Stimulated activated CD8-positive, alpha-beta memory T cell treated with anti-CD3 and anti-CD28 coated beads, Interleukin-4, amount 100 ng/mL, for 1 hour (primary cell): Measurements from ENCODE around the gene PKHD1.

ENCODE experiments used
- DNase-seq, 2 donors: peaks; one replicate each; pipeline ENCODE4 v3.0.0-alpha.2; 2020; ENCODE audit warnings: low read depth in 2 of 2, low spot score in 1 of 2

Gene PKHD1

DNA sequence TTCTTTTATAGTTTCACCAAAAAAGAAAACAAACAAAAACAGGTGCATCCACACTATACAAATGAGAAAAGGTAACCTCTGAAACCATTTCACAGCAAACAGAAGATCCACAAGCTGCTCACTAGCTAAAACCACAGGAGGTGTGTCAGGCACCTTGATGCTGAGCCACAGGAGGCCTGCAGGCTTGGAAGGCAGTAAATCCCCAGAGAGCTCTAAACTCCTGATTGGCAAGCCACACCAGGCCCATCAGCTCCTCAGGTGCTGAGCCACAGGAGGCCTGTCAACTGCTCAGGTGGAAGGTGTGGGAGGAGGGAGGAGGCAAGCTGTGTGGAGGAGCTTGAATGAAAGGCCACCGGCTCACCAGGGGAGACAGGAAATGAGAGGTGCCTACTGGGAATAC is 273.0 kb downstream of the PKHD1 start:
- DNase-seq: no peak

DNA sequence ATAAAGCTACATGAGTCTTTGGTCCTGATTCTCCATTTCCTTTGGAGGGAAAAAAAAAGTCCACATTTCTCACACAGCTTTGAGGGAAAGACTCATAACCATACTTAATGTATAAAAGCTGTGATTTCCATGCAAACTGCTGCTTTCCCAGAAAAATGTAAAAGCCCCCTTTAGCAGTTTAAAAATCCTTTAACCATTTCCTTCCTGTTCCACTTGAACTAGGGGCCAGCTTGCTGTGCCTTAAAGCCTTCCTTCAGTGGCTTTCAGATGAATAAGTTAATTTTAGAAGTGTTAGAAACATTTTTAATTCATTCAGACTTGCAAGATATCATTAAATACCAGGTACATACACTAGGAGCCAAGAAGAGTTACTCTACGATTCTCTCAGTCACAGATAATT is 273.5 kb downstream of the PKHD1 start:
- DNase-seq: no peak

DNA sequence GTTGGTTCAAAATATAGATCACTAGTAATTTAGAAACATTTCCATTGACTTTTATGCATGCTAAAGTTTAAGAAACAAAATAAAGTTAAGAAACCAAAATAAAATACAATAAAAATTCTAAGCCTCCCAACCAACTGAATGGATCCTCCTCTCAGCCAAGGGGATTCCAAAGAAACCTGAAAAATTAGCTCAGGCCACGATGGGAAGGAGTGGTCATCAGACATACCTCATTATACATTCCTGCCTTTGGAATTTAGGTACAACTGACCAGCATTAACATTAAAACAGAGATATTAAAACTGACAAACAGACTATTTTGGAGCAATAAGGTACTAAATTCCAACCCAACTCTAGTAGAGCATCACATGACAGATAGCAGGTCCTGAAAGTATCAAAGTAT is 275.2 kb downstream of the PKHD1 start:
- DNase-seq: no peak

DNA sequence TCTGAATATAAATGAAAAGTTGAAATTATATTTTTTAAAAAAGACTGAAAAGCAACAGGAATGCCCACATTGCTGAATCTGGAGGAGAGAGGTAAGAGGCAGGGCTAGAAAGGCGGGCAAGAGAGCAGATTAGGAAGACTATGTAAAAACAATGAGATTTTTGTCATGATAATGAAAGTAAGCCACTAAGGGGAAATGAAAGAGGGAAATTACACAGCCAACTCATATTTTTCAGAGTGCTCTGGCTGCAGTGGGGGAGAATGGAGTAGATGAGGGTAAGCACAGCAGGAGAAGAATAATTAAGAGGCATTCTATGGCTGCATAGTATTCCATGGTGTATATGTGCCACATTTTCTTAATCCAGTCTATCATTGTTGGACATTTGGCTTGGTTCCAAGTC is 281.9 kb downstream of the PKHD1 start:
- no peak for DNase-seq

- DNase-seq: no peak
Observed at GRCh38 chr6:51800603-51801002, 286.8 kb downstream of the PKHD1 start.

DNA sequence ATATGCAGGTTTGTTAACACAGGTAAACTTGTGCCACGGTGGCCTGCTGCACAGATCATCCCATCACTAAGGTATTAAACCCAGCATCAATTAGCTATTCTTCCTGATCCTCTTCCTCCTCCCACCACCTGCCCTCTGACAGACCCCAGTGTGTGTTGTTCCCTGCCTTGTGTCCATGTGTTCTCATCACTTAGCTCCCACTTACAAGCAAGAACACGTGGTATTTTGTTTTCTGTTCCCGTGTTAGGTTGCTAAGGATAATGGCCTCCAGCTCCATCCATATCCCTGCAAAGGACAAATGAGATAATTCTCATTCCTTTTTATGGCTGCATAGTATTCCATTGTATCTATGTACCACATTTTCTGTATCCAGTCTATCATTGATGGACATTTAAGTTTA is 294.0 kb downstream of the PKHD1 start:
- no peak for DNase-seq

DNA sequence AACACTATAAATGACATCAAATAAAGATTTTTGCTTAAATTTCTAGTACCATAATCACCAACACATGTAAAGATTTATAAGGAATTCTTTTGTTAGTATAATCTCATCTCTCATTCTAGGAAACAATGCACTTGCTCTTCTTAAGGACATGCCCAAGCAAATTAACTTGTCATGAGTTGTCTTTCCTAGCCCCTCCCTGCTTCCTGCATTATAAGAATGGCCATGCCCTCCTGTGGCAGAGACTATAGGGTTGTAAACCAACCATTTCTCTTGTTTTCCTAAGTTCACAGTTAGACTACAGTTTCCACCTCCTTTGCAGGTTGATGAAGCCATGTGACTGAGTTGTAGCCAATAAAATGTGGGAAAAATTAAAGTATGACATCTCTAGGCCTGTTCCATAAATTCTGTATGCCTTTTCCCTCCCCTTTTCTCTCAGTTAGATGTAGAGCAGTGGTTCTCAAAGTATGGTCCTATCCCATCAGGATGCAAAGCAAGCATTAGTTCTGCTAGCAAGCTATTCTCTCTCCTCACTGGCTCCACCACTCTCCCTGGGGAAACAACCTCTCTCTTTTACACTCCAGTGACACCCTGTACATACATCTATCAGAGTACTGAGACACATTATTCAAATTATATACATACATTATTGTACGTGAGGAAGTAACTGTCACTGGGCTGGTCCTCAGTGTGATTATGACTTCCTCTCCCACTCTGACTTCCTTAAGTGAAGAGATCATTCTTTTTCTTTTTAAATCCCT is 295.0 kb downstream of the PKHD1 start:
- DNase-seq: no peak

GRCh38 chr6:51790946-51791345 is 296.5 kb downstream of the PKHD1 start:
- no peak for DNase-seq

GRCh38 chr6:51788121-51788520 is 299.3 kb downstream of the PKHD1 start:
- DNase-seq: no peak

GRCh38 chr6:51778666-51779065 is 308.7 kb downstream of the PKHD1 start:
- DNase-seq: no peak

GRCh38 chr6:51777618-51778017 is 309.8 kb downstream of the PKHD1 start:
- no peak for DNase-seq

DNA sequence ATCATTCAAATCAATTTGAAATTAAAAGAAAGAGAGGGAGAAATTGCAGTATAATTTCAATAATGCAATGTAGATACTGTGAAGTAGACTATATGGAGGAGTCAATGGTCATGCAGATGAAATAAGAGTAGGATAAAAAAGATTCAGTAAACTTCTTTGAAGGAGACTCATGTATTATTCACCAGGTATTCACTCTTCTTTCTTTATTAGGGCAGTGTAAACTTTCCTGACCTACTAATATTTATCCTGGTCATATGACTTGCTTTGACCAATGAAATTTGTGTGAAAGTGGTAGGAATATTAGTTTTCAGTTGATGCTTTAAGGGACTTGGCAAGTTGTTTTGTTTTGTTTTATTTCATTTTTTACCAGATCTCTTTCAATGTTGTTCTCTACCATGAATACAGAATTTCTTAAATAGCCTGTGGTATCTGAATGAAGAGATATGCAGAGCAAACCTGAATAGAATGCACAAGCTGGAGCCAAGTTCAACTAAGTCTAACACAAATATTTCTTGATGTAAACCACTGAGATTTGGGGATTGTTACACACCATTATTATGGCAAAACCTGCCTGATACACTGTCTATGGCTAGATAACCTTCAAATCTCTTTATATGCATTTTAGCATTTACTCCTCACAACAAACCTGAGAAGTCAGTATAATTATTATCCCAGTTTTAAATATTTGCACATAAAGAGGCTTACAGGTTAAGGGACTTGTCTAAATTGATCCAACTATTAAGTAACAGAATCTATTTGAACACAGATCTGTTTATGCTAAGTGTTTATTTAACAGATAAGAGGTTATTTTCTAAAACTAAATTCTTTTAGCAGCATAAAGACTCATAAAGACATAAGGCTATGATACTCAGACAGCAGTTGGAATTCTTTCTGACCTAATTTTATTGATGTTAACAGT is 311.2 kb downstream of the PKHD1 start:
- no peak for DNase-seq

- DNase-seq: no peak
Observed at GRCh38 chr6:51768087-51768486, 319.3 kb downstream of the PKHD1 start.

DNA sequence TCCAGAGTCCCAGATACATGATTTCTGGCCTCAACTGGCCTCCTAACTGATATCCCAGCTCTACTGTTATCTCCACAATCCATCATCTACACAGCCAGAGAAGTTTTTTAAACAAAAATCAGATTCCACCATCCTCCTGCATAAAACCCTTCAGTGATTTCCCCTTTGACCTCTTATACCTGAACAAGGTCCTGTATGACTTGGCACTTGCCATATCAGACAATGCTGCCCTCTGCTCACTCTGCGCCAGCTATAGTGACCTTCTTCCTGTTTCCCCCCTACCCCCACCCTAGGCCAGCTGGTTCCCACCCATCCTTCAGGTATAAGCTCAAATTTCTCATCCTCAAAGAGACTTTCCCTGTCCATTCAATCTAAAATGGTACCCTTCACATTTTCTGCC is 322.2 kb downstream of the PKHD1 start:
- DNase-seq: no peak

- no peak for DNase-seq
Observed at GRCh38 chr6:51753635-51754034, 333.8 kb downstream of the PKHD1 start.

GRCh38 chr6:51743999-51744398 is 343.4 kb downstream of the PKHD1 start:
- no peak for DNase-seq

DNA sequence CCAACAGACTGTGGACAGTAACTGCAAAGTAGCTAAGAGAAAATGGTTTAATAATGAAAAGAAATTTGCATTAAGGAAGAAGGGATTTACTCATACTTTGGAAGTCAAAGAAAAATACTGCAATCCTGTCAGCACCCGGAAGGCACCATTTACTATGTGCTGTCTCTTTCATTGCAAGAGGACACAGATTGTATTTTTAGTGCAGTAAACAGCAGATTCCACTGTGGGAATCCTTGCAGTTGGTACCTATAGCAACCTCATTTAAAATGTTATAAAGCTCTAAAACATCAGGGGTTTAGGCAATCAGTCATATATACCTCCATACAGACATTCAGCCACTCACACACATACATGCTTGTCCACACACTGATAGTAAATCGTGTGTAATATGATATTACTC is 346.8 kb downstream of the PKHD1 start:
- no peak for DNase-seq

DNA sequence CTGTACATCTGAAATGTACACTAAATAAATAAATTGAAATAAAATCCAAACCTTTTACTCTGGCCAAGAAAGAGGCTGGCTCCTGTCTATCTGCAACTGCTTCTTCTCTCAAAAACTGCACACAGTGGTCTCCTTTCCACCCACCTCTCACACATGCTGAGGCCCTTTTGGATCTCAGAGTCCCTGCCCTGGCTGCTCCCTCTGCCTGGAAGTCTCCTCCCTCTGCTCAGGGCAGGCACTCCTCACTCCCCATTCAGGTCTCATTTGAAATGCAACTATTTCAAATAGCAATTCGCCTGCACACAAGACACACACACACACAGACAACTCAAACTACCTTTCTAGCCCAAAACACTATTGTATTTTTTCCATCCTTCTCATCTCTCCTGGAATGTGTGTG is 348.8 kb downstream of the PKHD1 start:
- no peak for DNase-seq

DNA sequence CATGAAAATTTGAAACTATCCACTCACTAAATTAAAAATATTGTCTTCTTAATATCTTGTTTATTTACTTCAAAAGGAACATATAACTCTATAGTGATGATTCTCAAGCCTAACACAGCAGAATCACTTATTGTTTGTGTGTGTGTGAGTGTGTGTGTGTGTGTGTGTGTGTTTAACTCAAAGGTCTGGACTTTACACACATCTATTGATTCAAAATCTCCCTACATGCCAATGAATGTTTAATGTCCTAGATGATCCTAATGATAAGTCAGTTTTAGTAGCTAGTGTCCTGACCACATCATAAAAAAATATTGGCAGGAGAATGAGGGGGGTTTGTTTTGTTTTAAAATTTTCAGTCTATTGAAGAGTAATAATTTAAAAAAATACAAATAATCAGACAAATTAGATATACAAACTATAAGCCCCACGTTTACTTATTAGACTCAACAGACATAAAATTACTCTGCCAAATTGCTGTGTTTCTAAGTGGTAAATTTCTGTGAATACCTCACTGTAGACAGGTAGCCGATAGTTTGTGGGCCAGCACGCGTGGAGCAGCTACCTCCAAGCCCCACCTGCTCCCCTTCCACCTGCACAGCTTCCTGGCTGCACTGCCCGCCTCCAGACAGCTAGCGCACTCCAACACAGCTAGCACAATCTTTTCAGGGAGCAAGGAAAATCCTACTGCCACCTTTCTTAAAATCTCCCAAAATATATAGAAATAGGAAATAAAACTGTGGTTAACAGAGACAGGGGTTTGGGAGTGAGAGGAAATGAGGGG is 349.6 kb downstream of the PKHD1 start:
- no peak for DNase-seq

- DNase-seq: no peak
Observed at GRCh38 chr6:51725155-51725554, 362.3 kb downstream of the PKHD1 start.

GRCh38 chr6:51720327-51720726 is 367.1 kb downstream of the PKHD1 start:
- no peak for DNase-seq

DNA sequence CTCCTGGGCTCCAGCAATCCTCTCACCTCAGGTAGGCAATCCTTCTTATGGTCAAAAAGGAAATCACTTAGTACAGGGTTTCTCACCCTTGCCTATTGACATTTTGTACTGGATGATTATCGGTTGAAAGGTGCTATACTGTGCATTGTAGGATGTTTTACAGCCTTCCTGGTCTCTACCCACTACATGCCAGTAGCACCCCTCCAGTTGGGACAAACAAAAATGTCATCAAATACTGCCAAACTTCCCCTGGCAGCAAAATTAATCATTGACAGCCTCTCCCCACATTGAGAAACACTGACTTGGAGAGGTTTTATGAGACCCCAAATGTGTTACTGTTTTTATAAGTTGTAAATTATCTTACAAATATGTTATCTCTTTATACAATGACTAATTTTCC is 368.1 kb downstream of the PKHD1 start:
- no peak for DNase-seq
